SK-N-SH treated with all-trans-retinoic acid at 6 μM for 48 hours (cell line): ENCODE results near the gene GHRH.

Experiments used
- ATAC-seq: fragments of 200-7000 bp; cut with Tn5 transposase; 3 replicates; pipeline ENCODE4 v1.9.1; 2020; ENCODE audit warnings: mild to moderate bottlenecking, moderate library complexity
- CSDC2 ChIP-seq: fragments of 250-450 bp; sonication (Bioruptor Pico); IDR thresholded peaks from 2 replicates; pipeline ENCODE4 v1.5.0; 2020; ENCODE audit warnings: mild to moderate bottlenecking, moderate library complexity
- ESRRG ChIP-seq: fragments of 250-450 bp; sonication (Bioruptor Pico); IDR thresholded peaks from 2 replicates; pipeline ENCODE4 v1.6.1; 2021; ENCODE audit warnings: mild to moderate bottlenecking
- GLIS3 ChIP-seq: fragments of 250-450 bp; sonication (Bioruptor Pico); IDR thresholded peaks from 2 replicates; pipeline ENCODE4 v1.5.0; 2020; ENCODE audit warnings: mild to moderate bottlenecking, moderate library complexity
- ISL1 ChIP-seq: fragments of 250-450 bp; sonication (Bioruptor Pico); IDR thresholded peaks from 2 replicates; pipeline ENCODE4 v2.1.2; 2022; ENCODE audit warnings: mild to moderate bottlenecking, moderate library complexity
- OSR1 ChIP-seq: fragments of 250-450 bp; sonication (Bioruptor Pico); IDR thresholded peaks from 2 replicates; pipeline ENCODE4 v1.8.0; 2022; ENCODE audit warnings: moderate library complexity, mild to moderate bottlenecking, inconsistent platforms
- PPARA ChIP-seq: fragments of 250-450 bp; sonication (Bioruptor Pico); IDR thresholded peaks from 2 replicates; pipeline ENCODE4 v1.5.0; 2020; ENCODE audit warnings: mild to moderate bottlenecking, borderline replicate concordance
- SNAI2 ChIP-seq: fragments of 250-450 bp; sonication (Bioruptor Pico); IDR thresholded peaks from 2 replicates; pipeline ENCODE4 v1.5.0; 2020; ENCODE audit warnings: mild to moderate bottlenecking, moderate library complexity
- TCF4 ChIP-seq: fragments of 250-450 bp; sonication (Bioruptor Pico); IDR thresholded peaks from 2 replicates; pipeline ENCODE4 v1.8.0; 2021; ENCODE audit warnings: mild to moderate bottlenecking, moderate library complexity, borderline replicate concordance
- TOX ChIP-seq: fragments of 250-450 bp; sonication (Bioruptor Pico); IDR thresholded peaks from 2 replicates; pipeline ENCODE4 v1.8.0; 2021; ENCODE audit warnings: mild to moderate bottlenecking, moderate library complexity, borderline replicate concordance
- ZC3H10 ChIP-seq: fragments of 250-450 bp; sonication (Bioruptor Pico); IDR thresholded peaks from 2 replicates; pipeline ENCODE4 v1.5.1; 2021; ENCODE audit warnings: mild to moderate bottlenecking, moderate library complexity
- ZFP3 ChIP-seq: fragments of 250-450 bp; sonication (Bioruptor Pico); IDR thresholded peaks from 2 replicates; pipeline ENCODE4 v1.5.0; 2020; ENCODE audit warnings: mild to moderate bottlenecking, moderate library complexity
- ZFP30 ChIP-seq: fragments of 450-650 bp; formaldehyde crosslinking; IDR thresholded peaks from 2 replicates; pipeline ENCODE4 v1.5.0; 2022; ENCODE audit warnings: mild to moderate bottlenecking, moderate library complexity
- ZNF565 ChIP-seq: fragments of 450-650 bp; formaldehyde crosslinking; conservative IDR thresholded peaks from 2 replicates; pipeline ENCODE4 v1.5.0; 2020; ENCODE audit warnings: low read depth, mild to moderate bottlenecking, moderate library complexity
- ZNF70 ChIP-seq: fragments of 450-650 bp; formaldehyde crosslinking; IDR thresholded peaks from 2 replicates; pipeline ENCODE4 v1.5.0; 2020; ENCODE audit warnings: mild to moderate bottlenecking, moderate library complexity
- ZNF8 ChIP-seq: fragments of 450-650 bp; formaldehyde crosslinking; IDR thresholded peaks from 2 replicates; pipeline ENCODE4 v1.5.0; 2020; ENCODE audit warnings: mild to moderate bottlenecking, moderate library complexity
- TF ChIP-seq, protein P1 (sequence below): fragments of 250-450 bp; sonication (Bioruptor Pico); IDR thresholded peaks from 2 replicates; pipeline ENCODE4 v1.8.0; 2021; ENCODE audit warnings: low read depth, mild to moderate bottlenecking, moderate library complexity, borderline replicate concordance
- TF ChIP-seq, protein P2 (sequence below): fragments of 250-450 bp; sonication (Bioruptor Pico); IDR thresholded peaks from 2 replicates; pipeline ENCODE4 v1.5.0; 2020; ENCODE audit warnings: mild to moderate bottlenecking, moderate library complexity
- TF ChIP-seq, protein P3 (sequence below): fragments of 250-450 bp; sonication (Bioruptor Pico); IDR thresholded peaks from 2 replicates; pipeline ENCODE4 v1.5.1; 2020; ENCODE audit warnings: low read depth, mild to moderate bottlenecking, moderate library complexity
- TF ChIP-seq, protein P4 (sequence below): fragments of 250-450 bp; sonication (Bioruptor Pico); IDR thresholded peaks from 2 replicates; pipeline ENCODE4 v1.5.1; 2021; ENCODE audit warnings: mild to moderate bottlenecking, moderate library complexity
- TF ChIP-seq, protein P5 (sequence below): fragments of 250-450 bp; sonication (Bioruptor Pico); IDR thresholded peaks from 2 replicates; pipeline ENCODE4 v1.8.0; 2020; ENCODE audit warnings: mild to moderate bottlenecking, moderate library complexity, borderline replicate concordance

Gene GHRH

DNA sequence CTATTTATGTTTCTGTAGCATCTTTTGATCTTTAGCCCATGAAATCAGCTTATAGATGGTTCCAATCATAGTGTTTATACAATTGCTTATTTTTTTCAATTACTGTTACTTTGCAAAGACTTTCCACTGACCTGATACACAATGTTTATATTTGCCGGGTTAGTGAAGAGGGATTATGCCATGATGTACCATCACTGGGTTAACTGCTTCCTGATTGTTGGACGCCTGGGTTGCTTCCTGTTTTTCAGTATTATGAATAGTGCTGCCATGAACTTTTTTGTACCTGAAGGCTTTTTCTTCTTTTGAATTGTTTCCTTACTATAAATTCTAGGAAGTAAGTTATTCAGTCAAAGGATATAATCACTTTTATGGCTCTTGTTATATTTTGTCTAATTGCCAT, 34.8 kb upstream of the GHRH start:
- ATAC-seq, result no peak
- TF ChIP-seq ZC3H10 (CRISPR knock-in tag) (no peak), OSR1 (no peak), ESRRG (CRISPR knock-in tag) (no peak)
- TF ChIP-seq, protein P1, sequence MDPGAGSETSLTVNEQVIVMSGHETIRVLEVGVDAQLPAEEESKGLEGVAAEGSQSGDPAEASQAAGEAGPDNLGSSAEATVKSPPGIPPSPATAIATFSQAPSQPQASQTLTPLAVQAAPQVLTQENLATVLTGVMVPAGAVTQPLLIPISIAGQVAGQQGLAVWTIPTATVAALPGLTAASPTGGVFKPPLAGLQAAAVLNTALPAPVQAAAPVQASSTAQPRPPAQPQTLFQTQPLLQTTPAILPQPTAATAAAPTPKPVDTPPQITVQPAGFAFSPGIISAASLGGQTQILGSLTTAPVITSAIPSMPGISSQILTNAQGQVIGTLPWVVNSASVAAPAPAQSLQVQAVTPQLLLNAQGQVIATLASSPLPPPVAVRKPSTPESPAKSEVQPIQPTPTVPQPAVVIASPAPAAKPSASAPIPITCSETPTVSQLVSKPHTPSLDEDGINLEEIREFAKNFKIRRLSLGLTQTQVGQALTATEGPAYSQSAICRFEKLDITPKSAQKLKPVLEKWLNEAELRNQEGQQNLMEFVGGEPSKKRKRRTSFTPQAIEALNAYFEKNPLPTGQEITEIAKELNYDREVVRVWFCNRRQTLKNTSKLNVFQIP, result no peak
- TF ChIP-seq, protein P2, sequence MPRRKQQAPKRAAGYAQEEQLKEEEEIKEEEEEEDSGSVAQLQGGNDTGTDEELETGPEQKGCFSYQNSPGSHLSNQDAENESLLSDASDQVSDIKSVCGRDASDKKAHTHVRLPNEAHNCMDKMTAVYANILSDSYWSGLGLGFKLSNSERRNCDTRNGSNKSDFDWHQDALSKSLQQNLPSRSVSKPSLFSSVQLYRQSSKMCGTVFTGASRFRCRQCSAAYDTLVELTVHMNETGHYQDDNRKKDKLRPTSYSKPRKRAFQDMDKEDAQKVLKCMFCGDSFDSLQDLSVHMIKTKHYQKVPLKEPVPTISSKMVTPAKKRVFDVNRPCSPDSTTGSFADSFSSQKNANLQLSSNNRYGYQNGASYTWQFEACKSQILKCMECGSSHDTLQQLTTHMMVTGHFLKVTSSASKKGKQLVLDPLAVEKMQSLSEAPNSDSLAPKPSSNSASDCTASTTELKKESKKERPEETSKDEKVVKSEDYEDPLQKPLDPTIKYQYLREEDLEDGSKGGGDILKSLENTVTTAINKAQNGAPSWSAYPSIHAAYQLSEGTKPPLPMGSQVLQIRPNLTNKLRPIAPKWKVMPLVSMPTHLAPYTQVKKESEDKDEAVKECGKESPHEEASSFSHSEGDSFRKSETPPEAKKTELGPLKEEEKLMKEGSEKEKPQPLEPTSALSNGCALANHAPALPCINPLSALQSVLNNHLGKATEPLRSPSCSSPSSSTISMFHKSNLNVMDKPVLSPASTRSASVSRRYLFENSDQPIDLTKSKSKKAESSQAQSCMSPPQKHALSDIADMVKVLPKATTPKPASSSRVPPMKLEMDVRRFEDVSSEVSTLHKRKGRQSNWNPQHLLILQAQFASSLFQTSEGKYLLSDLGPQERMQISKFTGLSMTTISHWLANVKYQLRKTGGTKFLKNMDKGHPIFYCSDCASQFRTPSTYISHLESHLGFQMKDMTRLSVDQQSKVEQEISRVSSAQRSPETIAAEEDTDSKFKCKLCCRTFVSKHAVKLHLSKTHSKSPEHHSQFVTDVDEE, result no peak
- TF ChIP-seq, all 23 proteins: peak for 0

DNA sequence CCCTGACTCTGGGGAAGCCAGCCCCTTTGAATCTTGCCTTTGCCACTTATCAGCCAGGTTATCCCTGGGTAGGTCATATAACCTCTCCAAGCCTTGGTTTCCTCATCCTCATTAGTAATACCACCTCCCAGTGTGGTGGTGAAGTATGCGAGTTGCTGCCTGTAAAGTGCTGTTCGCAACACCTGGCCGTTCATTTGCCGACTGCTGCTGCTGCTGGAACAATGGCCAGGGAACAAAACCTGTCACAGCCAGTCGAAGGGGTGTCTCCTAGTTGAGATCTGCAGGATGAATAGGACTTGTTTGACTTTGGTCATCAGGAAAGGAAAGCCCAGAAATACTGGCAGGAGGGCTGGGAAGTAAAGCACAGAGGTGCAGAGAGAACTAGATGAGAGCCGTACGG, 34.0 kb upstream of the GHRH start:
- TF ChIP-seq, protein P3, sequence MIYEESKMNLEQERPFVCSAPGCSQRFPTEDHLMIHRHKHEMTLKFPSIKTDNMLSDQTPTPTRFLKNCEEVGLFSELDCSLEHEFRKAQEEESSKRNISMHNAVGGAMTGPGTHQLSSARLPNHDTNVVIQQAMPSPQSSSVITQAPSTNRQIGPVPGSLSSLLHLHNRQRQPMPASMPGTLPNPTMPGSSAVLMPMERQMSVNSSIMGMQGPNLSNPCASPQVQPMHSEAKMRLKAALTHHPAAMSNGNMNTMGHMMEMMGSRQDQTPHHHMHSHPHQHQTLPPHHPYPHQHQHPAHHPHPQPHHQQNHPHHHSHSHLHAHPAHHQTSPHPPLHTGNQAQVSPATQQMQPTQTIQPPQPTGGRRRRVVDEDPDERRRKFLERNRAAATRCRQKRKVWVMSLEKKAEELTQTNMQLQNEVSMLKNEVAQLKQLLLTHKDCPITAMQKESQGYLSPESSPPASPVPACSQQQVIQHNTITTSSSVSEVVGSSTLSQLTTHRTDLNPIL (CRISPR knock-in tag), result no peak
- TF ChIP-seq GLIS3 (CRISPR knock-in tag) (no peak), TCF4 (CRISPR knock-in tag) (no peak), SNAI2 (CRISPR knock-in tag) (no peak), ZNF70 (CRISPR knock-in tag) (no peak), ISL1 (CRISPR knock-in tag) (no peak), ZFP30 (CRISPR knock-in tag) (no peak), ZNF8 (no peak), ZFP3 (CRISPR knock-in tag) (no peak), CSDC2 (no peak), ESRRG (CRISPR knock-in tag) (no peak), ZC3H10 (CRISPR knock-in tag) (no peak), PPARA (no peak), ZNF565 (CRISPR knock-in tag) (no peak), OSR1 (no peak), TOX (no peak)
- TF ChIP-seq, protein P2, result no peak
- TF ChIP-seq, protein P4, sequence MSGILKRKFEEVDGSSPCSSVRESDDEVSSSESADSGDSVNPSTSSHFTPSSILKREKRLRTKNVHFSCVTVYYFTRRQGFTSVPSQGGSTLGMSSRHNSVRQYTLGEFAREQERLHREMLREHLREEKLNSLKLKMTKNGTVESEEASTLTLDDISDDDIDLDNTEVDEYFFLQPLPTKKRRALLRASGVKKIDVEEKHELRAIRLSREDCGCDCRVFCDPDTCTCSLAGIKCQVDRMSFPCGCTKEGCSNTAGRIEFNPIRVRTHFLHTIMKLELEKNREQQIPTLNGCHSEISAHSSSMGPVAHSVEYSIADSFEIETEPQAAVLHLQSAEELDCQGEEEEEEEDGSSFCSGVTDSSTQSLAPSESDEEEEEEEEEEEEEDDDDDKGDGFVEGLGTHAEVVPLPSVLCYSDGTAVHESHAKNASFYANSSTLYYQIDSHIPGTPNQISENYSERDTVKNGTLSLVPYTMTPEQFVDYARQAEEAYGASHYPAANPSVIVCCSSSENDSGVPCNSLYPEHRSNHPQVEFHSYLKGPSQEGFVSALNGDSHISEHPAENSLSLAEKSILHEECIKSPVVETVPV (CRISPR knock-in tag), result no peak
- TF ChIP-seq, protein P1, result no peak
- TF ChIP-seq, protein P5, sequence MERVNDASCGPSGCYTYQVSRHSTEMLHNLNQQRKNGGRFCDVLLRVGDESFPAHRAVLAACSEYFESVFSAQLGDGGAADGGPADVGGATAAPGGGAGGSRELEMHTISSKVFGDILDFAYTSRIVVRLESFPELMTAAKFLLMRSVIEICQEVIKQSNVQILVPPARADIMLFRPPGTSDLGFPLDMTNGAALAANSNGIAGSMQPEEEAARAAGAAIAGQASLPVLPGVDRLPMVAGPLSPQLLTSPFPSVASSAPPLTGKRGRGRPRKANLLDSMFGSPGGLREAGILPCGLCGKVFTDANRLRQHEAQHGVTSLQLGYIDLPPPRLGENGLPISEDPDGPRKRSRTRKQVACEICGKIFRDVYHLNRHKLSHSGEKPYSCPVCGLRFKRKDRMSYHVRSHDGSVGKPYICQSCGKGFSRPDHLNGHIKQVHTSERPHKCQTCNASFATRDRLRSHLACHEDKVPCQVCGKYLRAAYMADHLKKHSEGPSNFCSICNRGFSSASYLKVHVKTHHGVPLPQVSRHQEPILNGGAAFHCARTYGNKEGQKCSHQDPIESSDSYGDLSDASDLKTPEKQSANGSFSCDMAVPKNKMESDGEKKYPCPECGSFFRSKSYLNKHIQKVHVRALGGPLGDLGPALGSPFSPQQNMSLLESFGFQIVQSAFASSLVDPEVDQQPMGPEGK (CRISPR knock-in tag), result no peak
- ATAC-seq, result 0 out of 3 replicates have a peak, but pooled peaks have one; percentile 3
